Hematopoietic multipotent progenitor cell treated with erythropoietin and hydrocortisone succinate and interleukin-3 and kit ligand, for 15 days (in vitro differentiated cells): ENCODE measurements around the gene NOP16.

Source experiments
- DNase-seq: peaks from one replicate; pipeline ENCODE4 v3.0.0-alpha.2; 2015; ENCODE audit warnings: low spot score

The NOP16 gene

GRCh38 chr5:176356179-176356566 lies 32.2 kb downstream of the NOP16 start:
- no peak for DNase-seq

GRCh38 chr5:176355400-176356178 lies 32.8 kb downstream of the NOP16 start:
- DNase-seq: no peak

GRCh38 chr5:176353533-176353932 lies 34.9 kb downstream of the NOP16 start:
- no peak for DNase-seq

- DNase-seq: no peak
Measured at GRCh38 chr5:176352116-176352878, 36.1 kb downstream of the NOP16 start.

GRCh38 chr5:176350416-176350815 lies 38.0 kb downstream of the NOP16 start:
- DNase-seq: no peak

- no peak for DNase-seq
Measured at GRCh38 chr5:176342766-176343458, 45.5 kb downstream of the NOP16 start.

GRCh38 chr5:176342158-176342483 lies 46.3 kb downstream of the NOP16 start:
- no peak for DNase-seq

GRCh38 chr5:176341325-176342157 lies 46.9 kb downstream of the NOP16 start:
- DNase-seq: peak; percentile 19

GRCh38 chr5:176339304-176339703 lies 49.1 kb downstream of the NOP16 start:
- no peak for DNase-seq

GRCh38 chr5:176337913-176338312 lies 50.5 kb downstream of the NOP16 start:
- DNase-seq: no peak

GRCh38 chr5:176334031-176334770 lies 54.2 kb downstream of the NOP16 start:
- no peak for DNase-seq
